Stimulated activated CD4-positive, alpha-beta T cell treated with anti-CD3 and anti-CD28 coated beads, Interleukin-12 subunit alpha, Interleukin-12 subunit beta, amount 100 ng/mL, for 48 hours (primary cell): ENCODE measurements around the gene FBXO40.

Experiments
- DNase-seq, 3 donors: peaks; one replicate each; pipeline ENCODE4 v3.0.0-alpha.2; 2020; ENCODE audit warnings: low read depth in 2 of 3, low spot score in 1 of 3

The FBXO40 gene

DNA sequence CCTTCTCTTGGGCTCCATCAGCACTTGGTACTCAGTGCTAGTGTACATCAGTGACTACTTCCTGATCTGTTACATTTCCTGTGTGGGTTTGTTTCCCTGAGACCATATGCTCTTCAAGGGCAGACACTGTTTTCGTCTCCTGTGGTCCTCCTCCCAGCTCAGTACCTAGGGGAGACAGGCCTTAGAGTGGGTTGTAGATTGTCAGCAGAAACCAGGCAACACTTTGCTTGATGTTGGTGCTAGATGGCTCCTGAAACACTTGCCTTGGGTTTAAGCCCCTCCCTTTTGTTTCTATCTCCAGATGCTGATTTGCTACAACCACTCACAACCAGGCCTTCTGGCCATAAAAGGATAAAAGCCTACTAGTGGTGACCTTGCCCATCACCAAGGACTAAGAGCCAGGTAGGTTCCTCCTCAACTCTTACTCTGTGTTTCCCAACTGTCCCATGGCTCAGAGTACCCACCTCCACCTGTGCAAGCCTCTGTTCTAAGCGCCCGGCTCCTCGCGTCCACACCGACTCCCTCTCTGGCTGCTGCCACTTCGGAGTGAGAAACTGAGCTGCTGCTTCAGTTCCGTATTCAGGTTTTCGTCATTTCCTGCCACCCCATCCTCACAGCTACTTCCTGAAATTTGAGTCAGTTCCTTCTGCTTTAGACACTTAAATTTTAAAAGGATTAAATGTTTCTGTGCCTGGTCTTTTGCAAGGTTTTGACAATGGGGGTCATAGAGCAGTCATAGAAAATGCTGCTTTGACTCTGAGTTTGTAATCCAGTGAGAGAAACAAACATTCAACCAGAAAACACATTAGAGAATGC, 67.4 kb downstream of the FBXO40 start, which contains the start of gene HCLS1:
Gene HCLS1, minus strand, starts transcription at position 548 of the 816 bp plus-strand sequence. CDS start 2,556 bp downstream, outside the sequence.
- DNase-seq, result peak; percentile 53 to 63 (median 55)

DNA sequence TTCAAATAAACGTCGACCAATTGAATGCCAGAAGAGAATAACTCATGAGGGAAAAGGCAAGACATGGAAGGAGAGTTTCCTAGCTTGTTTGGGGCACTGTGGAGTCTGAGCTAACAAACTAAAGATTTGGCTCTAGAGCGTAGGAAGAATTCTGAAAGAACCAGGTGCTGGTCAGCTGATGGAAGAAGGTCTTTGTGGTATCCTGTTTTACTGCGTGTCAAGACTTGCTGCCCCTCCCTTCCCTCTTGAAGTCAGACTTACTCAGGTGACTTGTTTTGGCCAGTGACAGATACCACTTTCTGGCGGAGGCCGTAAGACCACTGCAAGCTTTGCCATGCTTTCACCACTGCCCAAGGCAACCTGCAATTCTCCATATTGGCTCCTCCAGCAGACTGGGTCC, 68.2 kb downstream of the FBXO40 start:
- DNase-seq, result no peak

- DNase-seq, result no peak
Measured at GRCh38 chr3:121662742-121663141, 69.6 kb downstream of the FBXO40 start.

DNA sequence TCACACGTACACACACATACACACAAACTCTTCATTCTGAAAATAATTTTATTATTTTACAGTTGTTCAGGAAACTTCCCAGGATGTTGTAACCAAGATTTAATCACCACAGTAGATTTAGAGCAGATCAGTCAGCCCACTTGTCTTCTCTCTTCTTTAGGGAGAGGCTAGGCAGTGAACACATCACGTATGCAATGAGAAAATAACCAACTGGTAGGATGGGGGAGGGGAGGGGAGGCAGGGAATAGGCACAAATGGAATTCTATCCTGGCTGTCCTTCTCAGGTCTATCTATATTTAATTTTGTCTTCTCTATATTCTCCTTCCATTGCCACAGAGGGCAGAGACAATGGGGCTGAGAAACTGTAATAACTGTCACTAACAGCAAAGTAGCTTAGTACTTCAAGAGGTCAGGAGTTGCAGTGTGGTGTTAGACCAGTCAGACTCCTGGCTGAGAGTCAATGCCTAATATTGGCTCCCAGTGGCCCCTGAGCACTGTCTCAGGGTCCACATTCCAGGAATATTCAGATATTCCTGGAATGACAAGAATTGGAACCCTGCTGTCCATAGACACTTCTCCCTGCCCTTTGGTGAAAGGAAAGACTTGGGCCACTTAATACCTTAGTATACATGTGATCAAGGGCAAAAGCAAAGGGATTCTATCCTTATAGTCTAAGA, 70.1 kb downstream of the FBXO40 start:
- DNase-seq, result no peak

DNA sequence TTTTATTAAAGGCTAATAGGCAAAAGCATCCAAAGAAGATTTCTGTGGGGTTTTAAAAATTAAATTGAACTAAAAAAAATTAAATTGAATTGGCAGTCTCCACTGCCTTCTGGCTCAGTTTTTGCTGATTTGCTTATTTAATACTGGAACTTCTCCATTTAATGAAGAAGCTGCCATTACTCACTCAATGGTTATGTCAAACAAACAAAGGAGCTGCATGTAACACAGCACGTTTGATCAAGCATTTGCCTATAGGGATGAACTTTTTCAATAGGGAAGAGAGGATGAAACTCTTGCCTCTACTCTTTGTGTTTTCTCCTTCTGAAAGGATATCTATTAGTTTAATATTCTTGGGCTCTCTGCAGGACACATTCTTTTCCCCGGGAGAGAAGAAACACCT, 72.3 kb downstream of the FBXO40 start:
- DNase-seq, result no peak

DNA sequence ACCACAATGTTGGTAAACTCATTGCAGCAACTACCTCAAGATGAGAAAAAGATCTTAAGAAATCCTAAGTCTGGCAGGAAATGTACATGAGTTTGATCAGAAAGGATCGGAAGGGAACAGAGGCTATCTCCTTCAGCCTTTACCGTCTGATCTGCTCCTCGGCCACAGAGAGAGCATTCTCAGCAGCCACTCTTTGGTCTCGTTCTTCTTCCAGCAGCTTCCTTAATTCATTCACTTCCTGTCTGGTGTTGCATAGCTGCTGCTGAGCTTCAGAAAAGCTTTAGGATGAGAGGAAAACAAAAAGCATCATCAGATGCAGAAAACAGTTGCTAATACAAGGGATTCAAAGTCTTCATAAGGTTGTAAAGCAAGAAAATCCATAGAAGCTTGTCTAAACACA, 74.2 kb downstream of the FBXO40 start:
- DNase-seq, result no peak

DNA sequence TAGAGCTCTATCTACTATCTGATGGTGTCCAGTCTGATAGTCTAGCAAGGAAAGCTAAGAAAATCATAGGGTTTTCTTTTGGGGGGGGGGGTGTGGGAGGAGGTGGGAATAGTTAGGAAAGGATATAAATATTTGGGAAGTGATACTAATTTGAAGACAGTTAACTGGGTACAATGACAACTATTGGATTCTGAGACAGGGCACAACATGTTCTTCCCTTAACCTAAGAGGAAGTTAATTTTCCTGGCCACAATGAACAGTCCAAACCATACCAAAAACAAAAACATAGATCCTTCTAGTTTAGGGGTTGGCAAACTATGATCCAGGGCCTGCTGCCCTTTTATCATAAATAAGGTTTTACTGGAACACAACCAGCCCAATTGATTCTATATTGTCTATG, 77.5 kb downstream of the FBXO40 start:
- no peak for DNase-seq

- no peak for DNase-seq
Measured at GRCh38 chr3:121677141-121677540, 84.0 kb downstream of the FBXO40 start.
